GM12878 (cell line): ENCODE measurements around the gene VEGFA. TPM values are rescaled to one million over a fixed set of nuclear protein-coding genes. Genes with fewer than 3 reads are reported as not detected.
A peak's percentile ranks its signal among the peaks of the same experiment; 100 is the strongest.

Experiments
- ATAC-seq: fragments of 200-7000 bp; cut with Tn5 transposase; 3 replicates; pipeline ENCODE4 v1.9.1; 2020; ENCODE audit warnings: mild to moderate bottlenecking, moderate library complexity
- BruUV-seq: library from RNA; stranded (reverse); fragments of 400-500 nt; replicated peaks from 2 replicates; lab custom pipeline; 2021; lab: Mats Ljungman, UMichigan
- CTCF ChIA-PET: fragments of 300-600 bp; sonication (Branson Sonifier 250); formaldehyde crosslinking; extraction: SDS; loops from one replicate; lab custom pipeline; 2021; ENCODE audit warnings: inconsistent platforms; lab: Yijun Ruan, JAX
- POLR2A ChIA-PET: fragments of 350-600 bp; formaldehyde crosslinking; extraction: SDS; loops from one replicate; lab custom pipeline; 2021; ENCODE audit warnings: inconsistent platforms; lab: Charles Lee
- RAD21 ChIA-PET: fragments of 300-600 bp; sonication (Branson Sonifier 250); formaldehyde crosslinking; loops from one replicate; lab custom pipeline; 2023; ENCODE audit warnings: antibody characterized with exemption; ENCODE audit not compliant: unreplicated experiment; lab: Charles Lee
- SMC1A ChIA-PET: fragments of 300-600 bp; sonication (Branson Sonifier 250); formaldehyde crosslinking; loops from one replicate; lab custom pipeline; 2023; ENCODE audit not compliant: unreplicated experiment, uncharacterized antibody; lab: Charles Lee
- DNase-seq: peaks from one replicate; pipeline ENCODE4 v3.0.0-alpha.2; 2011; ENCODE audit warnings: low read depth, low spot score
- FAIRE-seq: peaks from 3 replicates; lab custom pipeline; 2011; peaks lifted over from hg19 to GRCh38; lab: Jason Lieb, UNC
- H2AFZ ChIP-seq: 2 replicates; pipeline ENCODE4 v1.6.0; 2011; ENCODE audit warnings: low read depth, low read length, control low read depth; ENCODE audit not compliant: control insufficient read depth
- H3K27ac ChIP-seq: 2 replicates; pipeline ENCODE4 v1.5.1; 2011; ENCODE audit warnings: control low read depth; ENCODE audit not compliant: control insufficient read depth, insufficient read depth
- H3K27me3 ChIP-seq, 2 experiments: replicated peaks in 1 of 2; 2 replicates each; pipeline versions ENCODE4 v1.6.0 to v1.6.1; 2011; ENCODE audit warnings: low read length in 1 of 2; ENCODE audit not compliant: control insufficient read depth in 2 of 2, insufficient read depth in 2 of 2
- H3K36me3 ChIP-seq, 2 experiments: 2 replicates each; pipeline ENCODE4 v1.5.1; 2011; ENCODE audit warnings: low read length in 1 of 2; ENCODE audit not compliant: control insufficient read depth in 2 of 2, insufficient read depth in 2 of 2
- H3K4me1 ChIP-seq: 2 replicates; pipeline ENCODE4 v1.6.1; 2011; ENCODE audit warnings: mild to moderate bottlenecking, low read length, moderate library complexity, mixed read lengths; ENCODE audit not compliant: control insufficient read depth, insufficient read depth
- H3K4me2 ChIP-seq: 2 replicates; pipeline ENCODE4 v1.6.0; 2011; ENCODE audit warnings: control low read depth; ENCODE audit not compliant: control insufficient read depth, insufficient read depth
- H3K4me3 ChIP-seq: fragments of 200-600 bp; sonication (generic); 2 replicates; pipeline ENCODE4 v1.5.1; 2016
- H3K79me2 ChIP-seq: 2 replicates; pipeline ENCODE4 v1.6.0; 2011; ENCODE audit warnings: low read length; ENCODE audit not compliant: control insufficient read depth, insufficient read depth
- H3K9ac ChIP-seq: 2 replicates; pipeline ENCODE4 v1.8.0; 2011; ENCODE audit warnings: low read length, control low read depth, mixed read lengths; ENCODE audit not compliant: control insufficient read depth, insufficient read depth
- H3K9me3 ChIP-seq: replicated peaks from 3 replicates; pipeline ENCODE4 v1.5.1; 2011; ENCODE audit warnings: mild to moderate bottlenecking, low read length; ENCODE audit not compliant: control insufficient read depth, insufficient read depth
- H4K20me1 ChIP-seq: 2 replicates; pipeline ENCODE4 v1.6.0; 2011; ENCODE audit not compliant: control insufficient read depth, insufficient read depth
- ATF2 ChIP-seq: IDR thresholded peaks from 2 replicates; pipeline ENCODE4 v1.6.1; 2012; ENCODE audit warnings: low read length, inconsistent platforms
- BACH1 ChIP-seq: fragments of 450-650 bp; IDR thresholded peaks from 2 replicates; pipeline ENCODE4 v1.6.1; 2017; ENCODE audit warnings: mild to moderate bottlenecking, borderline replicate concordance
- EED ChIP-seq: sonication (generic); IDR thresholded peaks from 2 replicates; pipeline ENCODE4 v1.6.1; 2016; ENCODE audit warnings: antibody characterized with exemption, low read depth
- FOXM1 ChIP-seq: IDR thresholded peaks from 2 replicates; pipeline ENCODE4 v1.6.1; 2012; ENCODE audit warnings: low read depth, mild to moderate bottlenecking, inconsistent platforms, low read length, moderate library complexity
- MYB ChIP-seq: fragments of 150-350 bp; IDR thresholded peaks from 2 replicates; pipeline ENCODE4 v1.6.1; 2014; ENCODE audit warnings: mild to moderate bottlenecking, low read depth, low read length, borderline replicate concordance
- NBN ChIP-seq: fragments of 450-650 bp; IDR thresholded peaks from 2 replicates; pipeline ENCODE4 v1.6.1; 2016
- NR2C1 ChIP-seq: fragments of 450-650 bp; IDR thresholded peaks from 2 replicates; pipeline ENCODE4 v1.6.1; 2017; ENCODE audit warnings: antibody characterized with exemption, mild to moderate bottlenecking, moderate library complexity
- POLR2A ChIP-seq: IDR thresholded peaks from 2 replicates; pipeline ENCODE4 v1.6.1; 2011; ENCODE audit warnings: low read depth, mild to moderate bottlenecking, low read length
- POLR2AphosphoS2 ChIP-seq: IDR thresholded peaks from 2 replicates; pipeline ENCODE4 v1.6.1; 2011; ENCODE audit warnings: low read depth, mild to moderate bottlenecking, low read length, improper control_type of control experiment, moderate library complexity
- RAD21 ChIP-seq: IDR thresholded peaks from 2 replicates; pipeline ENCODE4 v1.6.1; 2011; ENCODE audit warnings: mild to moderate bottlenecking, low read depth, low read length, moderate library complexity; ENCODE audit not compliant: insufficient read depth
- RFX5 ChIP-seq: IDR thresholded peaks from 2 replicates; pipeline ENCODE4 v1.6.1; 2011; ENCODE audit warnings: low read depth, low read length, improper control_type of control experiment
- RUNX3 ChIP-seq: IDR thresholded peaks from 2 replicates; pipeline ENCODE4 v1.6.1; 2012; ENCODE audit warnings: low read length, inconsistent platforms
- SMARCA5 ChIP-seq: fragments of 450-650 bp; IDR thresholded peaks from 2 replicates; pipeline ENCODE4 v1.6.1; 2017; ENCODE audit warnings: mild to moderate bottlenecking
- YY1 ChIP-seq: IDR thresholded peaks from 2 replicates; pipeline ENCODE4 v1.6.1; 2011; ENCODE audit warnings: low read depth, mild to moderate bottlenecking, low read length
- WGBS: methylation state at CpG from one replicate; pipeline ENCODE4 v1.1.6; 2016; ENCODE audit warnings: low lambda C conversion rate; ENCODE audit not compliant: insufficient replicate concordance, insufficient coverage; ENCODE audit errors: missing lambda C conversion rate; 5-methylcytosine and 5-hydroxymethylcytosine counted together
- in situ Hi-C: fragments of 300-500 bp; cut with MboI; formaldehyde crosslinking; loops from 9 replicates; pipeline ENCODE4 v1.14.3; 2018; ENCODE audit warnings: mixed read lengths
- intact Hi-C: fragments of 100-400 bp; cut with micrococcal nuclease; formaldehyde crosslinking; loops from one replicate; pipeline ENCODE4 v1.14.2; 2022; ENCODE audit not compliant: unreplicated experiment
- polyA plus RNA-seq, 11 experiments: library from polyadenylated mRNA; depleted of rRNA in 4 of 11; unstranded in 6 of 11; stranded (reverse) in 5 of 11; fragments of >200 nt; fragmentation: Nextera tagmentation in 4 of 11; fragmentation: Illumina TruSeq in 1 of 11; extraction: Ambion mirVana in 4 of 11; extraction: Trizol in 1 of 11; gene quantifications; 1 replicate in 1 of 11; 2 replicates in 10 of 11; pipeline versions ENCODE4 v1.2.1 to v1.2.3, GENCODE V29; 2011 to 2016; ENCODE audit warnings: inconsistent platforms in 2 of 11, missing spikeins in 2 of 11, low read depth in 1 of 11
- total RNA-seq, 4 experiments: library from RNA; depleted of rRNA in 3 of 4; stranded (reverse); fragments of >200 nt in 3 of 4; fragmentation: Illumina TruSeq in 1 of 4; extraction: Trizol in 1 of 4; gene quantifications; 2 replicates each; pipeline versions ENCODE4 v1.2.1 to v1.2.3, GENCODE V29; 2013 to 2021

VEGFA gene
- total and polyA plus RNA-seq, 10 of the 15 experiments (the other 5 are each of a cell fraction or from before 2014, with no cell fraction given) = 0.96 to 140 (median 16.9) TPM

GRCh38 chr6:43772681-43773049 is 2.7 kb downstream of the VEGFA start:
- ATAC-seq = no peak
- DNase-seq = no peak
- intact Hi-C loops (loop anchor here (1.0 to 5.0 kb wide), 3 partner anchors 105 to 229 kb away; no protein-coding TSS in a partner anchor), in situ Hi-C loops (loop anchor here (5.0 kb wide), 2 partner anchors 230 to 300 kb away; no protein-coding TSS in a partner anchor)
- Histone ChIP-seq H3K36me3 (peaks cover 7 to 12% of the 10 kb centered on the region in 2 experiments; a peak in 3 of 4 replicates), H3K27ac (peak overlapping the region; percentile 88), H3K9ac (peak overlapping the region; percentile 90), H4K20me1 (peaks cover 10% of the 10 kb centered on the region; the same call in 1 of the 2 replicates), H3K27me3 (no peaks in the 10 kb centered on the region), H3K4me2 (peak overlapping the region; percentile 58), H3K9me3 (no peaks in the 10 kb centered on the region), H2AFZ (no peak overlapping the region), H3K79me2 (peaks cover 75% of the 10 kb centered on the region), H3K4me1 (peaks cover 28% of the 10 kb centered on the region), H3K4me3 (peak overlapping the region; percentile 98)
- POLR2A ChIA-PET = interaction anchor here (0.9 to 3.1 kb wide), 7 partner anchors 34 to 308 kb away, joined by 3 to 12 read pairs (median 4); no protein-coding TSS in a partner anchor
- no TSS peak for BruUV-seq
- peak; percentile 1; the same call in 1 of the 2 replicates for TF ChIP-seq POLR2A
- TF ChIP-seq FOXM1 = no peak
- RAD21 ChIA-PET = interaction anchor here (0.7 to 5.4 kb wide), 12 partner anchors 29 to 307 kb away, joined by 3 to 54 read pairs (median 12); no protein-coding TSS in a partner anchor
- SMC1A ChIA-PET = interaction anchor here (0.8 to 5.9 kb wide), 13 partner anchors 44 to 306 kb away, joined by 3 to 53 read pairs (median 7); no protein-coding TSS in a partner anchor
- WGBS = 63% methylated on average over 6 of the region's 7 CpGs
- no peak for FAIRE-seq
- CTCF ChIA-PET = interaction anchor here (0.6 to 5.9 kb wide), 37 partner anchors 9 to 324 kb away, joined by 3 to 70 read pairs (median 8); partner anchors contain the start of genes GTPBP2 and MRPS18A

GRCh38 chr6:43773050-43773979 is 3.3 kb downstream of the VEGFA start:
- peak overlapping the region; percentile 98 for H3K4me3 ChIP-seq
- FAIRE-seq = peak; percentile 85
- TF ChIP-seq RUNX3 (no peak), RFX5 (no peak), NBN (peak; percentile 58; the same call in 1 of the 2 replicates), BACH1 (0 out of 2 replicates have a peak, but pooled peaks have one; percentile 8), POLR2AphosphoS2 (0 out of 2 replicates have a peak, but pooled peaks have one; percentile 8), EED (no peak), MYB (no peak), NR2C1 (no peak), YY1 (peak; percentile 34; the same call in 1 of the 2 replicates), RAD21 (peak; percentile 75), ATF2 (no peak), SMARCA5 (peak; percentile 97), FOXM1 (no peak)

More at GRCh38 chr6:43773050-43773979, 3.3 kb downstream of the VEGFA start:
- Histone ChIP-seq H3K36me3 (peaks cover 12 to 15% of the 10 kb centered on the region in 2 experiments; a peak in 3 of 4 replicates), H3K9ac (peak overlapping the region; percentile 90), H3K4me1 (peaks cover 28% of the 10 kb centered on the region), H2AFZ (no peak overlapping the region), H3K79me2 (peaks cover 75% of the 10 kb centered on the region), H3K27ac (peak overlapping the region; percentile 88), H4K20me1 (peaks cover 10% of the 10 kb centered on the region; the same call in 1 of the 2 replicates), H3K27me3 (no peaks in the 10 kb centered on the region), H3K4me2 (peak overlapping the region; percentile 58), H3K9me3 (no peaks in the 10 kb centered on the region)
- POLR2A ChIA-PET = interaction anchor here (0.7 to 3.1 kb wide), 10 partner anchors 33 to 307 kb away, joined by 3 to 13 read pairs (median 4); no protein-coding TSS in a partner anchor
- DNase-seq (no peak), ATAC-seq (peak; percentile 51)
- TSS peak; percentile 88 for BruUV-seq
- SMC1A ChIA-PET = interaction anchor here (0.9 to 5.9 kb wide), 22 partner anchors 29 to 306 kb away, joined by 3 to 53 read pairs (median 6); no protein-coding TSS in a partner anchor
- 20% methylated on average over 12 of the region's 12 CpGs for WGBS
- in situ Hi-C loops (loop anchor here (5.0 kb wide), 2 partner anchors 229 to 299 kb away; no protein-coding TSS in a partner anchor), intact Hi-C loops (loop anchor here (1.0 to 5.0 kb wide), 3 partner anchors 106 to 228 kb away; no protein-coding TSS in a partner anchor)
- RAD21 ChIA-PET = interaction anchor here (0.7 to 5.4 kb wide), 23 partner anchors 11 to 564 kb away, joined by 3 to 54 read pairs (median 6); no protein-coding TSS in a partner anchor
- CTCF ChIA-PET = interaction anchor here (0.6 to 5.9 kb wide), 62 partner anchors 8 to 338 kb away, joined by 3 to 70 read pairs (median 5); partner anchors contain the start of genes GTPBP2 and MRPS18A
